T-helper 2 cell treated with Interferon-gamma antibody and Interleukin-4, amounts not matched to agents 5 μg/mL and 100 μg/mL, for 36 hours (primary cell): ENCODE data around the gene GPC5.

ENCODE experiments used
- DNase-seq: peaks from one replicate; pipeline ENCODE4 v3.0.0; 2021; ENCODE audit warnings: low spot score
- H3K27ac Mint-ChIP-seq: one replicate; pipeline ENCODE4 v1.8.0; 2021; ENCODE audit warnings: mild to moderate bottlenecking, mixed read lengths
- H3K27me3 Mint-ChIP-seq: one replicate; pipeline ENCODE4 v1.8.0; 2021; ENCODE audit warnings: low read depth, mixed read lengths
- H3K36me3 Mint-ChIP-seq: one replicate; pipeline ENCODE4 v1.8.0; 2021; ENCODE audit warnings: low read depth, mixed read lengths
- H3K4me1 Mint-ChIP-seq: one replicate; pipeline ENCODE4 v1.8.0; 2021; ENCODE audit warnings: low read depth, mixed read lengths
- H3K4me3 Mint-ChIP-seq: one replicate; pipeline ENCODE4 v1.8.0; 2022; ENCODE audit warnings: mild to moderate bottlenecking, moderate library complexity, mixed read lengths
- H3K9me3 Mint-ChIP-seq: one replicate; pipeline ENCODE4 v1.8.0; 2021; ENCODE audit warnings: mixed read lengths

Gene GPC5

GRCh38 chr13:91702411-91702810 lies 304.0 kb downstream of the GPC5 start:
- H3K27me3 Mint-ChIP-seq = no peaks in the 10 kb centered on the region
- no peaks in the 10 kb centered on the region for H3K4me1 Mint-ChIP-seq
- no peak overlapping the region for H3K27ac Mint-ChIP-seq
- no peak overlapping the region for H3K4me3 Mint-ChIP-seq
- H3K9me3 Mint-ChIP-seq = no peaks in the 10 kb centered on the region
- no peaks in the 10 kb centered on the region for H3K36me3 Mint-ChIP-seq
- no peak for DNase-seq

- Mint-ChIP-seq H3K36me3 (no peaks in the 10 kb centered on the region), H3K27me3 (no peaks in the 10 kb centered on the region), H3K4me1 (no peaks in the 10 kb centered on the region), H3K4me3 (no peak overlapping the region), H3K27ac (no peak overlapping the region), H3K9me3 (no peaks in the 10 kb centered on the region)
- DNase-seq = no peak
Measured at GRCh38 chr13:91704398-91704797, 306.0 kb downstream of the GPC5 start.

- H3K9me3 Mint-ChIP-seq = no peaks in the 10 kb centered on the region
- H3K27me3 Mint-ChIP-seq = no peaks in the 10 kb centered on the region
- H3K4me1 Mint-ChIP-seq = no peaks in the 10 kb centered on the region
- DNase-seq = no peak
- H3K36me3 Mint-ChIP-seq = no peaks in the 10 kb centered on the region
- no peak overlapping the region for H3K27ac Mint-ChIP-seq
- H3K4me3 Mint-ChIP-seq = no peak overlapping the region
Measured at GRCh38 chr13:91708558-91708957, 310.1 kb downstream of the GPC5 start.

- H3K4me1 Mint-ChIP-seq = no peaks in the 10 kb centered on the region
- no peaks in the 10 kb centered on the region for H3K27me3 Mint-ChIP-seq
- H3K9me3 Mint-ChIP-seq = no peaks in the 10 kb centered on the region
- no peak overlapping the region for H3K4me3 Mint-ChIP-seq
- no peaks in the 10 kb centered on the region for H3K36me3 Mint-ChIP-seq
- DNase-seq = no peak
- H3K27ac Mint-ChIP-seq = no peak overlapping the region
Measured at GRCh38 chr13:91709180-91709579, 310.8 kb downstream of the GPC5 start.

GRCh38 chr13:91710733-91711132 lies 312.3 kb downstream of the GPC5 start:
- DNase-seq = no peak
- H3K4me1 Mint-ChIP-seq = no peaks in the 10 kb centered on the region
- H3K4me3 Mint-ChIP-seq = no peak overlapping the region
- no peaks in the 10 kb centered on the region for H3K36me3 Mint-ChIP-seq
- H3K27me3 Mint-ChIP-seq = no peaks in the 10 kb centered on the region
- no peak overlapping the region for H3K27ac Mint-ChIP-seq
- no peaks in the 10 kb centered on the region for H3K9me3 Mint-ChIP-seq

GRCh38 chr13:91714855-91715254 lies 316.4 kb downstream of the GPC5 start:
- Mint-ChIP-seq H3K36me3 (no peaks in the 10 kb centered on the region), H3K9me3 (no peaks in the 10 kb centered on the region), H3K4me3 (no peak overlapping the region), H3K27me3 (peaks cover 5% of the 10 kb centered on the region), H3K27ac (no peak overlapping the region), H3K4me1 (no peaks in the 10 kb centered on the region)
- DNase-seq = no peak

- Mint-ChIP-seq H3K9me3 (no peaks in the 10 kb centered on the region), H3K4me3 (no peak overlapping the region), H3K27me3 (peaks cover 5% of the 10 kb centered on the region), H3K4me1 (peaks cover 2% of the 10 kb centered on the region), H3K27ac (no peak overlapping the region), H3K36me3 (no peaks in the 10 kb centered on the region)
- DNase-seq = no peak
Measured at GRCh38 chr13:91716436-91717065, 318.1 kb downstream of the GPC5 start.

- H3K27me3 Mint-ChIP-seq = peaks cover 5% of the 10 kb centered on the region
- H3K4me1 Mint-ChIP-seq = peaks cover 2% of the 10 kb centered on the region
- H3K36me3 Mint-ChIP-seq = no peaks in the 10 kb centered on the region
- no peak overlapping the region for H3K4me3 Mint-ChIP-seq
- H3K27ac Mint-ChIP-seq = no peak overlapping the region
- no peaks in the 10 kb centered on the region for H3K9me3 Mint-ChIP-seq
- DNase-seq = no peak
Measured at GRCh38 chr13:91719033-91719432, 320.6 kb downstream of the GPC5 start.

- no peak for DNase-seq
- Mint-ChIP-seq H3K4me1 (peaks cover 2% of the 10 kb centered on the region), H3K36me3 (no peaks in the 10 kb centered on the region), H3K9me3 (no peaks in the 10 kb centered on the region), H3K27me3 (peaks cover 5% of the 10 kb centered on the region), H3K4me3 (no peak overlapping the region), H3K27ac (no peak overlapping the region)
Measured at GRCh38 chr13:91721413-91721812, 323.0 kb downstream of the GPC5 start.

- Mint-ChIP-seq H3K27me3 (no peaks in the 10 kb centered on the region), H3K4me1 (peaks cover 2% of the 10 kb centered on the region), H3K36me3 (no peaks in the 10 kb centered on the region), H3K9me3 (no peaks in the 10 kb centered on the region), H3K27ac (no peak overlapping the region), H3K4me3 (no peak overlapping the region)
- no peak for DNase-seq
Measured at GRCh38 chr13:91722267-91722884, 324.0 kb downstream of the GPC5 start.

GRCh38 chr13:91724591-91724990 lies 326.2 kb downstream of the GPC5 start:
- H3K4me1 Mint-ChIP-seq = peaks cover 2% of the 10 kb centered on the region
- no peaks in the 10 kb centered on the region for H3K9me3 Mint-ChIP-seq
- H3K27me3 Mint-ChIP-seq = no peaks in the 10 kb centered on the region
- no peak overlapping the region for H3K4me3 Mint-ChIP-seq
- no peak for DNase-seq
- H3K36me3 Mint-ChIP-seq = no peaks in the 10 kb centered on the region
- H3K27ac Mint-ChIP-seq = no peak overlapping the region

GRCh38 chr13:91725646-91726045 lies 327.2 kb downstream of the GPC5 start:
- Mint-ChIP-seq H3K4me3 (no peak overlapping the region), H3K9me3 (no peaks in the 10 kb centered on the region), H3K27ac (no peak overlapping the region), H3K36me3 (no peaks in the 10 kb centered on the region), H3K4me1 (no peaks in the 10 kb centered on the region), H3K27me3 (no peaks in the 10 kb centered on the region)
- no peak for DNase-seq

GRCh38 chr13:91726671-91727070 lies 328.2 kb downstream of the GPC5 start:
- no peaks in the 10 kb centered on the region for H3K9me3 Mint-ChIP-seq
- H3K36me3 Mint-ChIP-seq = no peaks in the 10 kb centered on the region
- no peaks in the 10 kb centered on the region for H3K4me1 Mint-ChIP-seq
- no peak overlapping the region for H3K27ac Mint-ChIP-seq
- DNase-seq = no peak
- H3K27me3 Mint-ChIP-seq = no peaks in the 10 kb centered on the region
- H3K4me3 Mint-ChIP-seq = no peak overlapping the region

GRCh38 chr13:91729859-91730258 lies 331.4 kb downstream of the GPC5 start:
- peaks cover 3% of the 10 kb centered on the region for H3K27me3 Mint-ChIP-seq
- no peak overlapping the region for H3K4me3 Mint-ChIP-seq
- no peak for DNase-seq
- no peaks in the 10 kb centered on the region for H3K4me1 Mint-ChIP-seq
- H3K36me3 Mint-ChIP-seq = no peaks in the 10 kb centered on the region
- no peak overlapping the region for H3K27ac Mint-ChIP-seq
- no peaks in the 10 kb centered on the region for H3K9me3 Mint-ChIP-seq

GRCh38 chr13:91739751-91740150 lies 341.3 kb downstream of the GPC5 start:
- Mint-ChIP-seq H3K4me1 (no peaks in the 10 kb centered on the region), H3K36me3 (no peaks in the 10 kb centered on the region), H3K9me3 (no peaks in the 10 kb centered on the region), H3K27ac (no peak overlapping the region), H3K4me3 (no peak overlapping the region), H3K27me3 (peaks cover 3% of the 10 kb centered on the region)
- DNase-seq = no peak
